Islet precursor cell (in vitro differentiated cells): Measurements from ENCODE around the gene SH3BP2.

Experiments used
- DNase-seq: peaks from one replicate; pipeline ENCODE4 v3.0.0-alpha.2; 2018

Gene SH3BP2

DNA sequence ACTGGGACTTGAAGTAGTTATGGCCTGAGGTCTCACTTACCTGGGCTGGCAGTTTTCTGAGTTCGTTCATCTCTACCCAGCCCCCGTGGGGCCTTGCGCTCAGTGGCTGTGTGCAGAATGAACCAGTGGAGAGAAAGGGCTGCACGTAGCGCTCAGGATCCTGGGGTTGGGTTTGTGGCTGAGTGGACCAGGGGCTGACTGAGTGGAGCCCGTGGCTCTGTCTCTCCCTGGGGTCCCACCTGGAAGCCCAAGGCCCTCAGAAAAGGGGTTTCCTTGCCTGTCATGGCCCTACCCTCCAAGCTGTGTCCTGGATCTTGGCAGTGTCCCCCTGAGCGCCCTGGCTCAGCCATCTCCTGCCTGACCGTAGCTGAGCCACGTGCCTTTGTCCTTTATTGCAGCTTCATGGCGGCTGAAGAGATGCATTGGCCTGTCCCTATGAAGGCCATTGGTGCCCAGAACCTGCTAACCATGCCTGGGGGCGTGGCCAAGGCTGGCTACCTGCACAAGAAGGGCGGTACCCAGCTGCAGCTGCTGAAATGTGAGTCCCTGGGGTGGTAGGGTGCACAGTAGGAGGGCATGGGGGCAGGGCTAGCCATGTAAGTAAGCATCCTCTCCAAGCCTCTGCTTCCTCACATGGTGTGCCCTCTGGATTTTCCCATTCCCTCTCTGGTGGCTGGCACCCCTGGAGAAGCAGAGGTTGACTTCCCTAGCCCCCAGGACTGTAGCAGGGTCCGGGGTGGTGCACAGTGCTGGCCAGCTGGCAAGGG lies 27.5 kb downstream of the SH3BP2 start:
- DNase-seq = no peak

DNA sequence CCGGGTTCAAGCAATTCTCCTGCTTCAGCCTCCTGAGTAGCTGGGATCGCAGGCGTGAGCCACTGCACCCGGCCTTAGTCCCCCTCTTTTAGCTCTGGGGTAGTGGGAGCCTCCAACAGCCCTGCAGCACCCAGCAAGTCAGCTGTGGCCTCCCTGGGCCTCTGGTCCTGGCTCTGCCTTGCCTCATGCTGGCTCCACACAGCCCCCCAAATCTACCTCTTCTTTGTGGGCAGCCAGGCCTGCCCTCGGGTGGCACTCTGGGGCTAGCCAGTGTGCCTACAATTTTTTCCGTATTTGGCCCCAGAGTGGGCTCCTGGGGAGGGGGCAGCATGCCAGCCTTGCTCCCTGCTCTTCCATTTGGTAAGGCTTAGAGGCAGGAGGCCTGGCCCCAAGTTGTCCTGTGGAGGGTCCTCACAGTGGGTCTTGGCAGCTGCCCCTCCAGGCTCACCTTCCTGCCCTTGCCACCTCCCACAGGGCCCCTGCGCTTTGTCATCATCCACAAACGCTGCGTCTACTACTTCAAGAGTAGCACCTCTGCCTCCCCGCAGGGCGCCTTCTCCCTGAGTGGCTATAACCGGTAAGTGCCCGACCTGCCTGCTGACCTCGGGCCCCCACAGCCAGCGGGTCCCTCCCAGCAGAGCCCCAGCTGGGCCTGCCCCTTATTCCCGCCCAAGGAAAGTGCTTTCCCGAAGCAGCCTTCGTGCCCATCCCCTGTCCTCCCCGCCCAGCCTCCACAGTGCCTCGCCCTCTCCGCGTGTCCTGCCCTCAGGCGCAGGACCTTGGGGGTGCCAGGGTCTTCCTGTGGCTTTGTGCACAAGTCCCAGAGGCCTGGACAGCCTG lies 29.8 kb downstream of the SH3BP2 start:
- DNase-seq = no peak

DNA sequence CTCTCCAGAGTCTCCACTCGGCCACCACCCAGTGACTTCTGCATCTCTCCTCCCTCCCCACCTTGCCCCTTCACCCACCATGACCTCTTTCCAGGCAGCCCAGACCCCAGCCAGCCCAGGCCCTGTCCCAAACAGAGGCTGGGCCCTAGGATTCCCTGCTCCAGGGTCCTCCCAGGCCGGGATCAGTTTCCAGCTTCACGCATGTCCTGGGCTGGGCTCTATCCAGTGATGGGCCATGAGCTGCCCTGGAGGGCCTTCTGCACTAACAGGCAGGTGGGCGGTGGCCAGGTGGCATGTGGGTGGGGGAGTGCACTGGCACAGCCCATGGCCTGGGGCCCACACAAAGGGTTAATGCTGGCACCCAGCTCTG lies 30.4 kb downstream of the SH3BP2 start:
- no peak for DNase-seq

DNA sequence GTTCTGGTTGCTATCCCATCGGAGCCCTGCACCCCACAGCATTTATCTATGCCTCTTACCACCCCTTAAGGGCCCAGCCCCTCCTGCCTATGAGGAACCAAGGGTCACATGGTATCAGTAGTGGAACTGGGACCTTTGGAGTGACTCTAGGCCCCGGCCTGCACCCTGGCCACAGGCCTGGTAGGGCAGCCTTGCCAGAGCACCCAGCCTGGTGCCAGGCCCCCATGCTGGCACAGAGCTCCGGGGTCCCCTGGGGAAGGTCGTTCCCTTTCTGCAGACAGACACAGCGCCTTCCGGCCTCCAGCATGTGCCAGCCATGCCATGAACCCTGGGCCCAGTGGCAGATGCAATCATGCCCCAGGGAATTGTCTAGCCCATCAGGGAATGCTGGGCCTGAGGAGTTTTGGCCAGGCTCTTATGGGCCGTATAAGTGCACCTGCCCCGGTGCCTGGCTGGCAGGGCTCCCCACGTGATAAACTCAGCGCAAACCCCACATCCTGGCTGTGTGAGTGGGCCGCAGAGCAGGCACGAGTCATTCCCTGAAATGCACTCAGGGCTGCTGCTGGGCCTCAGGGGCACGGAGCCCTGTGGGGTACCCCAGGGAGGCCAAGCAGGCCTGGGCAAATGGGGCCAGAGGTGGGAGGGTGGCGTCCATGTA lies 30.9 kb downstream of the SH3BP2 start:
- no peak for DNase-seq

DNA sequence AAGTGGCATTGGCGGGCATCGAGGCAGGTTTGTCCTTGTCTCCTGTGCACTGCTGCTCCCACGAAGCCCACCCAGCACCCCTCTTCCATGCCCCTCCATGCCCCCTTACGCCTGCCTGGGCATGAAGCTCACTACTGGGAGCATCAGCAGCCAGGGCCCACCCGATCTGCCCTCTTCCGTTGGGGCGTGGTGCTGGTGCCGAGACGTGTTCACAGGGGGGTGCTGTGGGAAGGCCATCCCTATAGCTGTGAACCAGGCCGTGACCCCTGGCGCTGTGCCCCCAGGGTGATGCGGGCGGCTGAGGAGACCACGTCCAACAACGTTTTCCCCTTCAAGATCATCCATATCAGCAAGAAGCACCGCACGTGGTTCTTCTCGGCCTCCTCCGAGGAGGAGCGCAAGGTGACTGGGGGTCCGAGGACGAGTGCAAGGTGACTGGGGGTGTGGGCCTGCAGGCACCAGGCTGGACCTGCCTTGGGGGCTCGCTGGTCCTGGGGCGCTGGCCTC lies 31.5 kb downstream of the SH3BP2 start:
- no peak for DNase-seq

DNA sequence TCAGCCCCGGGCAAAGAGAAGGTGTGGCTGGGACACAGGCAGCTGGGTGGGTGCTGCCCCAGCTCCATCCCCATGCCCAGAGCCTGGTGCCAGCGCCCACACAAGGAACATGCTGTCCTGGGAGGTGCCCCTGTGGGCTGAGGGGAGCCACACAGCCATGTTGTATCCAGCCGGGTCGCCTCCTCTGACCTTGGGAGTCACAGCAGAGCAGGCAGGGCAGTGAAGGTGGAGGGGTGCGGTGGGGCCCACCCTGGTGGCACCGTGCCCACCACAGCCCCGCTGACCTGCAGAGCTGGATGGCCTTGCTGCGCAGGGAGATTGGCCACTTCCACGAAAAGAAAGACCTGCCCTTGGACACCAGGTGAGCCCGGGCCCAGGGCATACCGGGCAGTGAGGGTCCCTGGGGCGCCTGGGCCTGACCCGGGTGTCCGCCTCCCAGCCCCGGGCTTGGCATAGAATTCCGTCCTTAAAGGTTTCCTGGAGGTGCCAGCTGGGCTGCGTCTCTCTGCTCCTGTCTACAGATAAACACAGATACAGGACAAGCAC lies 32.0 kb downstream of the SH3BP2 start:
- no peak for DNase-seq

DNA sequence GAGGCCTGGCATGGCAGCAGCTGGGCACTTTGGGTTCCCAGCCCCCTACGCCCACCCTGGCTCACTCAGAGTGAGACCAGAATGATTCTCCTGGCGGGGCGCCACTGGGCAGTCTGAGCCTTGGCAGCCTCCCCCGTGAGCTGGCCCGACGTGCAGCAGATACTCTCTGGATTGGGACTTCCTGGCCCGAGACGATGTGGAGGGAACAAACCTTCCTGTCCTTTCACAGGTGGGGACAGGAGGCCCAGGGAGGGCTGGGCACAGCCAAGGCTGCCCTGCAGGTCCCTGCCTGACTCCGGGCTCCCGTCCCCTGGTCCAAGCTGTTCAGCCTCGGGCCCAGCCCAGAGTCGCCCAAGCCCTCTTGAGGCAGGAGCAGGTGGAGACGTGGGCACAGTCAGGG lies 32.9 kb downstream of the SH3BP2 start:
- DNase-seq = no peak

DNA sequence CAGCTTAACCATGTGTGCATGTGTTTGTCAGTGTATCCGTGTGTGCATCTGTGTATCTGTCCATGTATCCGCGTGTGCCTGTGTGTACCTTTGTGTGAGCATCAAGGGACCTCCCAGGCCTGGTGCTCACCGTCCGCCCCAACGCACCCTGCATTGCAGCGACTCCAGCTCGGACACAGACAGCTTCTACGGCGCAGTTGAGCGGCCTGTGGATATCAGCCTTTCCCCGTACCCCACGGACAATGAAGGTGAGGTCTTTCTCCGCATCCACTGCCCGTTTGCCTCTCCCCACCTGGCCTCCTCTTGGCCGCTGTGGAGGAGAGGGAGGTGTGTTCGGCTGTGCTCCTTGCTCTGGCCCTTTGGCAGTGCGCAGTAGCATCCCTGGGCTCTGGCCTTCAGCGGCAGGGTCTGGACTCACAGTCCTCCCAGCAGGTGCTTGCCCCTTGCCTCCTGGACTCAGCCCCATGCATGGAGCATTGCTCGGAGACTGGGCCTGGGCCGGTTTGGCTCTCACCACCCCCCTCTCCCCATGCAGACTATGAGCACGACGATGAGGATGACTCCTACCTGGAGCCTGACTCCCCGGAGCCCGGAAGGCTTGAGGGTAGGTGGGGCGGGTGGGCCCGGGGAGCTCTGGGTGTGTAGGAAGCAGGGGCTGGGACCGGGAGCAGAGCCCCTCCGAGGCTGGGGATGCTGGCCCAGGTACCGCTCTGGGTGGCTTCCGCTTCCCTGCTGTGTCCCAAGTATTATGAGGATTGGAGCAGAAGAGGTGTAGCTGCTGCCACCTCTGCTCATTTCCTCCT lies 34.4 kb downstream of the SH3BP2 start:
- no peak for DNase-seq

DNA sequence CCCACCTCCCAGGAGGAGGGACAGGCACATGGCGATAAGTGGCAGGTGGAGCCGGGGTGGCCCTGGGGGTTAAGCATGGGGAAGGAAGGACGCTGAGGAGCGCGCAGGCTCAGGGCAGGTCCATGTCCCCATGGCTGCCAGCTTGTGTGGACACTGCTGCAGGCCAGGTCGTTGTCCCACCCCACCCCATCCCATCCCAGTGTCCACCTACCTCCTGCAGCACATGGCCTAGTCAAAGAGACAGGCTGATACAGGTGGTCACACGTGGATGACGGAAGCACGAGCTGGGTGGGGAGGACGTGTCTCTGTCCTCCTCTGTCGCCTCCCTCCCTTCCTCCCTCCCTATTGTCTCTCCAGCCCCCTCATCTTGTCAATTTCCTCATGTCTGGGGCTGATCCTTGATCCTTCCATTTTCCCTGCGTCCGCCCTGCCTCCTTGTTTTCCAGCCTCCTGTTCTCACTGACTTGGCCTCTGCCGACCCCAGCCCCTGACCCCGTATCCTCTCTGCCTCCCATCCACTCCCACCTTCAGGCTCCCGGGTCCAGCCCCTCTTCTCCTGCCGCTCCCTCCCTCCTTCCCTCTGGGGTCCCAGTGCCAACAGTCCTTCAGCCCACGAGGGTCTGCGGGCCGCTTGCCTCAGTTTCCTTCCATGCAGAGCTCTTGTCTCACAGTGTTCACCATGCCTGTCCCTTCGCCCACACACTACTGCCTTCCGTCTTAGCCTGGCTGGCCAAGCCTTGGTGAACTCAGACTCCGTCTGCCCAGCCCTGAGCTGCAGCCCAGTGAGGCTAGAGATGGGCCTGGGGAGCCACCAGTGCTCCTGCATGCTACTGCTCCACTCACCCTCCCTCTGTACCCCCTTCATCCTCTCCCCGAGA lies 35.2 kb downstream of the SH3BP2 start:
- DNase-seq = no peak

DNA sequence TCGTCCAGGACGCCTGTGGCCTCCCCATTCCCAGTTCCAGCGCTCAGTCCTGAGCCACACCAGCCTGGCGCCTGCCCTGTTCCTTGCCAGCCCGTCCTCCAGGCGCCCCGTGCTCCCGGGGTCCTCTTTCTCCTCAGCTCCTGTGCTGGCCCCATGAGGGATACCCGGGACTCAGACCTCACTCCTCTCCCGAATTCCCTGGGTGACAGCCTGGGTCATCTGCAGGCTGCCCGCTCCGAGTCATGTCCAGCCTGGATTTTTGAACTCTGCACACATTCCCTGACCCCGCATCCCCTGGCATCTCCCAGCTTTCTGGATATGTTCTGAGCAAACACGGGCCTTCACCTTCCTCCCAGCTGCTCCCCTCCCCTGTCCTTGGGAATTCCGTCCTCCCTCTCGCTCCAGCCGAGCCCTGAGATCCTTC lies 35.9 kb downstream of the SH3BP2 start:
- DNase-seq = no peak

DNA sequence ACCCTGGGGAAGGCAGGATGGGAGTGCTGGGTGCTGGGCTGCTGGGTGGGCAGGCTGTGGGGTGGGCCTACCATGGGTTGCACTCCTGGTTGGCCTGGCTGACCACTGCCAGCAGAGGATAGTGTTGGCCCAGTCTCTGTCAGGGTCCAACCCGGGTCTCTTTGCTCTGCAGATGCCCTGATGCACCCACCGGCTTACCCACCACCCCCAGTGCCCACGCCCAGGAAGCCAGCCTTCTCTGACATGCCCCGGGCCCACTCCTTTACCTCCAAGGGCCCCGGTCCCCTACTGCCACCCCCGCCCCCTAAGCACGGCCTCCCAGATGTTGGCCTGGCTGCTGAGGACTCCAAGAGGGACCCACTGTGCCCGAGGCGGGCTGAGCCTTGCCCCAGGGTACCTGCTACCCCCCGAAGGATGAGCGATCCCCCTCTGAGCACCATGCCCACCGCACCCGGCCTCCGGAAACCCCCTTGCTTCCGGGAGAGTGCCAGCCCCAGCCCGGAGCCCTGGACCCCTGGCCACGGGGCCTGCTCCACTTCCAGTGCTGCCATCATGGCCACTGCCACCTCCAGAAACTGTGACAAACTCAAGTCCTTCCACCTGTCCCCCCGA lies 36.5 kb downstream of the SH3BP2 start:
- peak; percentile 44 for DNase-seq

DNA sequence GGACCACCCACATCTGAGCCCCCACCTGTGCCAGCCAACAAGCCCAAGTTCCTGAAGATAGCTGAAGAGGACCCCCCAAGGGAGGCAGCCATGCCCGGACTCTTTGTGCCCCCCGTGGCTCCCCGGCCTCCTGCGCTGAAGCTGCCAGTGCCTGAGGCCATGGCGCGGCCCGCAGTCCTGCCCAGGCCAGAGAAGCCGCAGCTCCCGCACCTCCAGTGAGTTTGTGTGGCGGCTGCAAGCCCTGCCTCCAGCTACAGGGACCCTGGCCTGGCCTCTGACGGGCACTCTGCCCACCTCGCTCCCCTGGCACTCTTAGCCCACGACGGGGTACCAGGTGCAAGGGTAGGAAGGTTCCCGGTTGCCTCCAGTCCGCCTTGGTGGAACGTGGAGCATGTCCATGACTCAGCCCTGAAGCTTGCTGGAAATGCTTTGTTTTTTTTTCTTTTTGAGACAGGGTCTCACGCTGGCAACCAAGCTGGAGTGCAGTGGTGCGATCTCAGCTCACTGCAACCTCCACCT lies 37.1 kb downstream of the SH3BP2 start:
- peak; percentile 59 for DNase-seq

DNA sequence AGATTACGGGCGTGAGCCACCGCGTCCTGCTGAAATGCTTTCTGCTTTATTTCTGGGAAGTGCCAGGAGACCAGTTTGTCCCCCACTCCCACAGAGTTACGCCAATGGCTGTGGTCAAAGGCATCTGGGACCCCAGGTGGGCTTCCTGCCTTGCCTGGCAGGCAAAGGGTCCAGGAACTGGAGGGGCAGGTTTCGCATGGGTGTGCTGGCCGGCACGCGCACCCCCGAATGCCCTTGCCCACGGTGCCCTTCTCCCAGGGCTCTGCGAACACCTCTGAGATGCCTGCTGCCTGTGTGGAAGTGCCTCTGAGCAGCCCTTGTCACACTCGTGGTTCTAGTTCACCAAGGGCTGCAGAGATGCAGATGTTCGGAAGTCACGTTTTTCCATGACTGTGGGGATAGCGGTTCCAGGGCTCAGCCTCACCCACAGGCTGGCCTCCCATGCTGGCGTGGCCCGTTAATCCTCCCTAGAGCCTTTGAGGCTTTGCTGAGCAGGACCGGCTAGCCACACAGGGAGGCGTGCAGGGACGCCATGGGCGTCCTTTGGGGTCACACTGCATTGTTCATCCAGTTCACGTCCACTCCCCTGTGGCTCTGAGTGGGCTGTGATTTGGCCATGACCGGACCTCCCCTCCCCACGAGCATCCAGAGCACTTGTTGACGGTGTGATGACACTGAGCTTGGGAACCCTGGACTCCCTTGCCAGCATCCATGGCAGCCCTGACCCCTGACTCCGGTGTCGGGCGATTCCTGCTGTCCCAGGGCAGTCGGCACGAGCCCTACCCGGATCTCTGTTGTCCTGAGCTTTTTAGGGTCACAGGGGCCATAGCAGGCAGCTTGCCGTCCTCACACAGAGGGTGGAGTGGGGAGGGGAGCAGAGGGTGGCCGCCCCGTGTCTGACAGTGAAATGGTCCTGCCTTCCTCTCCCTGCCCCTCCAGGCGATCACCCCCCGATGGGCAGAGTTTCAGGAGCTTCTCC lies 38.0 kb downstream of the SH3BP2 start:
- DNase-seq = peak; percentile 44

DNA sequence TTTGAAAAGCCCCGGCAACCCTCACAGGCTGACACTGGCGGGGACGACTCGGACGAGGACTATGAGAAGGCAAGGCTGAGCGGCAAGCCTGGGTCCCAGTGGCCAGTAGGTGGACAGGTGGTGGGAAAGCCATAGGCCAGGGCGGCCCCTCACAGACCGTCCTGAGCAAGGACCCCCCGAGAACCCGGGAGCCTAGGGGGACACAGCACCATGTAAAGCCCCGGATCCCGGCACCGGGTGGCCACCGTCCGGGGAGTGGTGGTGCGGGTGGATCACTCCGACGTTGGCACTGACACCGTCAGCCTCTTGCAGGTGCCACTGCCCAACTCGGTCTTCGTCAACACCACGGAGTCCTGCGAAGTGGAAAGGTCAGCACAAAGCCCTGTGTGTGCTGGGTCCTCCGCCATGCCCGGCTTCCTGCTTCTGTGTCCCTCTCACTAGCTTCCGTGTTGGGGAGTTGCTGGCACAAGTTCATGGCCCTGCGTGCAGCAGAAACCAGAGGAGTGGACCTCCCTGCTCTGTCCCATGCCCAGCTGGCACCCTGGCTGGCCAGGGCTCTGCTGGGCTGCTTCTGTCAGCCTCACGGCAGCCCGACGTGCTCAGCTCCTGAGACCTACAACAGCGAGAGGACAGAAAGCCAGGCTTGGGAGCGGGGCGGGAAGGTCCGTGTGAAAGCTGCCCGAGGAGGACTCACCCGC lies 38.9 kb downstream of the SH3BP2 start:
- peak; percentile 45 for DNase-seq

DNA sequence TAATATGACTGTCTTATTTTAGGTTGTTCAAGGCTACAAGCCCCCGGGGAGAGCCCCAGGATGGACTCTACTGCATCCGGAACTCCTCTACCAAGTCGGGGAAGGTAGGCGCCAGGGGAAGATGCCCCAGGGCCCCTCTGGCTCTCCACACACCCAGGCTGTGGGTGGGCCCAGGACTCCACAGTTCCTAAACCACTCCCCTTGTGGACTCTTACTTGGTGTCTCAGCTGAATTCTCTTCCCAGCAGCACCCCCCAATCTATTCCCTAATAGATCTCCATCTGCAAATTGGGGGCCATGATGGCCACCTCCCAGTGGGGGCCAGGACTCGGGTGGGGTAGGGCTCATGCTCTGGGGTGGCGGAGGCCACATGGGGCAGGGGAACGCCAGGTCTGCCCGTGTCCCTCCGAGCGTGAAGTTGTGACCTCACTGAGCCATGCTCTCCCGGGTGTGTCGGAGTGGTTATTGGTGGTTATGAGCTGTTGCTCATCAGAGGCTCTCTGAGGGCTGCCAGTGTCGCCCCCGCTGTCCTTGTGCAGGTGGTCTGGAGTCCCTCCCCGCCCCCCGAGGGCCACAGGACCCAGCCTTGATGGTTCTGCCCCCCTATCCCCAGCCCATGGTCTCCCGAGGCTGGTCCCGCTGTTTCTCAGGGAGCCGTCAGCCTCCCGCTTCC lies 39.6 kb downstream of the SH3BP2 start:
- peak; percentile 34 for DNase-seq

DNA sequence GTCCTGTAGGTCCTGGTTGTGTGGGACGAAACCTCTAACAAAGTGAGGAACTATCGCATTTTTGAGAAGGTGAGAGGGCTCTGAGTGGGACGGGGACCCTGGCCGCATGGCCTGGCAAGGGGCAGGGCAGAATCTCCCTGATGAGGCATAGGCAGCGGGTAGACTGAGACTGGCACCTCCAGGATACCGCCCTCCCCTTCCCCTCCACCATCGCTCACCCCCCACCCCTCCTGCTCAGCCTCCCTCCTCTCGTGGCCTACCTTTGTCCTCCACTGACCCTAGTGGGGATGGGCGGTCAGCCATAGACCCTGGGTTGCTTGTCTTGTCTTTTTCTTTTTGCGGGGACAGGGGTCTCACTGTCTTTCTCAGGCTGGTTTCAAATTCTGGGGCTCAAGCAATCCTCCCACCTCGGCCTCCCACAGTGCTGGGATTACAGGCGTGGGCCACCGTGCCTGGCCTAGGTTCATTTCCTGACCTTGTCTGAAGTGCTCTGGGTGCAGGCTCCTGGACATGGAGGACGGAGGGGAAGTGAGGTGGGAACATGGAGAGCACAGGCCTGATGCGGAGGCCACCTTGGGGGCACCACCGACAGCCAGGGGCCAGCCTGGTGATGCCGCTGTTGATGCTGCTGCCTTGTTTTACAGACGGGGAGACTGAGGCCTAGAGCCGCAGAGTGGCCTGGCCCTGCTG lies 40.2 kb downstream of the SH3BP2 start:
- peak; percentile 25 for DNase-seq

DNA sequence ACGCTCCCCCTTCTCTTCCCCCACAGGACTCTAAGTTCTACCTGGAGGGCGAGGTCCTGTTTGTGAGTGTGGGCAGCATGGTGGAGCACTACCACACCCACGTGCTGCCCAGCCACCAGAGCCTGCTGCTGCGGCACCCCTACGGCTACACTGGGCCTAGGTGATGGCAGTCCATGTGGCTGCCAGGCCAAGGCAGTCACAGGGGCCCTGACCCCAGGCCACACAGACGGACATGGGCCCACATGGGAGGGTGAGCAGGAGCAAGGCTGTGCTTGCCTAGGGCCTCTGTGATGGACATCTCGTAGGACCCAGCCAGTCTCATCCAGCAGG lies 40.8 kb downstream of the SH3BP2 start:
- DNase-seq = peak; percentile 44
